Esophagus squamous epithelium (tissue), 5 donors: Measurements from ENCODE around the gene BMPR1B. TPM values are rescaled to one million over a fixed set of nuclear protein-coding genes. Genes with fewer than 3 reads are reported as not detected.
"Not testable (repeated sequence)": the region's sequence is repeated elsewhere in the genome, so short reads cannot be mapped to it uniquely, and the experiment has no call there.

ENCODE experiments used
- DNase-seq: peaks from one replicate; lab custom pipeline; 2025; lab: John Stamatoyannopoulos, UW
- H3K27ac ChIP-seq, 4 donors: fragments of 200-600 bp; sonication (generic); one replicate each; pipeline ENCODE4 v1.5.1; 2016 to 2019; ENCODE audit warnings: mild to moderate bottlenecking in 1 of 4
- H3K27me3 ChIP-seq, 4 donors: fragments of 200-600 bp; sonication (generic); 1 replicate in 3 of 4; 2 replicates in 1 of 4; pipeline versions ENCODE4 v1.5.1 to v1.6.0; 2017 to 2021; ENCODE audit warnings: antibody characterized with exemption in 1 of 4
- H3K36me3 ChIP-seq, 3 donors: fragments of 200-600 bp; sonication (generic); one replicate each; pipeline ENCODE4 v1.5.1; 2016 to 2019
- H3K4me1 ChIP-seq, 3 donors: fragments of 200-600 bp; sonication (generic); one replicate each; pipeline ENCODE4 v1.5.1; 2017 to 2019
- H3K4me3 ChIP-seq, 4 donors: fragments of 200-600 bp; sonication (generic); 1 replicate in 3 of 4; 2 replicates in 1 of 4; pipeline ENCODE4 v1.5.1; 2016 to 2019; ENCODE audit warnings: mild to moderate bottlenecking in 2 of 4, moderate library complexity in 1 of 4
- H3K9me3 ChIP-seq, 3 donors: fragments of 200-600 bp; sonication (generic); one replicate each; pipeline ENCODE4 v1.5.1; 2016 to 2019
- POLR2A ChIP-seq, 4 donors: fragments of 450-650 bp; IDR thresholded peaks; one replicate each; pipeline ENCODE4 v1.6.1; 2017; ENCODE audit warnings: antibody characterized with exemption in 4 of 4, mild to moderate bottlenecking in 4 of 4, moderate library complexity in 3 of 4
- WGBS, 2 donors: methylation state at CpG; one replicate each; pipeline ENCODE4 v1.1.5; 2018; 5-methylcytosine and 5-hydroxymethylcytosine counted together
- intact Hi-C: fragments of 100-400 bp; cut with DNase I; formaldehyde crosslinking; loops from one replicate; pipeline ENCODE4 v1.15.0; 2022
- total RNA-seq, 4 donors: library from RNA; depleted of rRNA; stranded (reverse); fragments of >200 nt; gene quantifications; one replicate each; pipeline ENCODE4 v1.1.0, GENCODE V29; 2016
- TF ChIP-seq, protein P1 (sequence below), 6 experiments: fragments of 450-650 bp in 4 of 6; fragments of 200-600 bp in 2 of 6; sonication (generic) in 2 of 6; IDR thresholded peaks; one replicate each; pipeline ENCODE4 v1.5.1; 2016 to 2019; ENCODE audit warnings: antibody characterized with exemption in 6 of 6, mild to moderate bottlenecking in 4 of 6, moderate library complexity in 4 of 6
- donor health status: DM: yes; HTN: yes; CAD: no.

BMPR1B gene
- total RNA-seq, 4 donors from 2014 or later = 0.09 to 0.66 (median 0.38) TPM; not detected in 1

DNA sequence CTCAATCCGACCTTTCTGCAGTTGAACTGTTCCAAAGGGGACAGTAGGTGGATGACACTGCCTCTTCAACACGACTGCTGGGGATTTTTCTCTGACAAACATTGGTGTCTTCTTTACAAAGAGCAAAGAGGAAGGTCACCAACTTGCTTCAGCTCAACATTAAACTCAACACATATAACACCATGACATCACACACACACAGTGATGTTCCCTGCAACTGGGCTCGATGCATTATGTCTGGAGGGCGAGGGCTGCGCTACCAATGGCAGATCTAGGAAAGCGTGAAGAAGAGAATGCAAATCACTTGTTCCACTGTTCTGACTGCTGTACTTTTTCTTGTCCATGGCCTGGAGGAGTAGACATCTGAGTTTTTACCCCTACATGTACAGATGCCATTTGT is 405.1 kb downstream of the BMPR1B start:
- WGBS, 2 donors = 73% methylated on average over 6 of the region's 6 CpGs

DNA sequence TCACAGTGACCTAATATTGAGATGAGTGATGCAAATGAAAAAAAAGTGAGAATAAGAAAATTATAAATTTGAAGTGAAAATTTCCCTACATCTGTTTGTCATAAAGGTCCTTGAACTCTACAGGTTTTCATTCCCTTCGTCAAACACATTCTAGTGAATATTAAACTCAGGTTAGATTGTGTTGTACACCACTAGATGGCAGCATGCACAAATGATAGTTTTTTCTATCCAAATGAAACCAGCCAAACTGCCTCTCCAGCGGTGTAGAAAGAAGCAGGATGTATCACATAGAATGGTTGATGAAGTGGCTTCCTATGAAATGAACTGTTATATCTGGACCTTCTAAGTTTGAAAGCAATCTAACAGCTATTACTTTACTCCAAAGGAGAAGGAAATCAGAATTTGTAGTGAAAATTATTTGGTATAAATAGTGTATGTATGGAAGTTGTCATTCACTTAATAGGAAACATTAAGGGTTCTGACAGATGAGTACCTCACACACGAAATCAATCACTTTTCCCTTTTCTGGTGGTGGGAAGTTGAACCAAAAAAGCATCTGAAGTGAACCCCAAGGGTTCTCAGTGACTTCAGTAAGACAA is 408.3 kb downstream of the BMPR1B start:
- no peak for DNase-seq
- intact Hi-C loops = no loop called here
- Histone ChIP-seq H3K27ac (no peak overlapping the region), H3K4me3 (no peak overlapping the region), H3K9me3 (no peaks in the 10 kb centered on the region), H3K36me3 (no peaks in the 10 kb centered on the region), H3K27me3 (no peaks in the 10 kb centered on the region), H3K4me1 (no peaks in the 10 kb centered on the region)
- 7% methylated on average over 3 of the region's 3 CpGs for WGBS, 2 donors
- TF ChIP-seq, protein P1, sequence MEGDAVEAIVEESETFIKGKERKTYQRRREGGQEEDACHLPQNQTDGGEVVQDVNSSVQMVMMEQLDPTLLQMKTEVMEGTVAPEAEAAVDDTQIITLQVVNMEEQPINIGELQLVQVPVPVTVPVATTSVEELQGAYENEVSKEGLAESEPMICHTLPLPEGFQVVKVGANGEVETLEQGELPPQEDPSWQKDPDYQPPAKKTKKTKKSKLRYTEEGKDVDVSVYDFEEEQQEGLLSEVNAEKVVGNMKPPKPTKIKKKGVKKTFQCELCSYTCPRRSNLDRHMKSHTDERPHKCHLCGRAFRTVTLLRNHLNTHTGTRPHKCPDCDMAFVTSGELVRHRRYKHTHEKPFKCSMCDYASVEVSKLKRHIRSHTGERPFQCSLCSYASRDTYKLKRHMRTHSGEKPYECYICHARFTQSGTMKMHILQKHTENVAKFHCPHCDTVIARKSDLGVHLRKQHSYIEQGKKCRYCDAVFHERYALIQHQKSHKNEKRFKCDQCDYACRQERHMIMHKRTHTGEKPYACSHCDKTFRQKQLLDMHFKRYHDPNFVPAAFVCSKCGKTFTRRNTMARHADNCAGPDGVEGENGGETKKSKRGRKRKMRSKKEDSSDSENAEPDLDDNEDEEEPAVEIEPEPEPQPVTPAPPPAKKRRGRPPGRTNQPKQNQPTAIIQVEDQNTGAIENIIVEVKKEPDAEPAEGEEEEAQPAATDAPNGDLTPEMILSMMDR (IDR thresholded peaks at IDR 0.05) = peak in 5 of 6 experiments; percentile 53 to 69 (median 59)
- no peak for TF ChIP-seq POLR2A (IDR thresholded peaks at IDR 0.05)

More for the DNA sequence above, 405.1 kb downstream of the BMPR1B start:
- Histone ChIP-seq H3K27ac (no peak overlapping the region), H3K4me3 (no peak overlapping the region), H3K4me1 (no peaks in the 10 kb centered on the region), H3K9me3 (no peaks in the 10 kb centered on the region), H3K36me3 (no peaks in the 10 kb centered on the region), H3K27me3 (no peaks in the 10 kb centered on the region)
- DNase-seq = no peak
- no peak for TF ChIP-seq POLR2A (IDR thresholded peaks at IDR 0.05)
- intact Hi-C loops = no loop called here

DNA sequence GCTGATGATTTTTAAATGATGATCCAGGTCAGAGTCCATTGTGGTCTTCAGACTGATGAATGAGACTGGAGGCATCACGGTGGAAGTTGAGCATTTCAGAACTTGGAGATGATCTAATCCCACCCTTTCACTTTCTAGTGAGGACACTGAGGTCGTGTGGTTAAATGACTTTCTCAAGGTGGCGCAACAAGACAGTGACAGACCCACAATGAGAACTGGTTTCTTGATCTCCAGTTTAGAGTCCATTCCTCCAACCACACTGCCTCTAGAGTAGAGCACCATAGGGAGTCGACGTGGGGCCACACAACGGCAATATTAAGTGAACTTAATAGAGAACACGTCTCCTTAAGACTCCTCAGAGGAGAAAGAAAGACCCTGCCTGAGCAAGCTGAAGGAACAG is 410.1 kb downstream of the BMPR1B start:
- Histone ChIP-seq H3K4me3 (no peak overlapping the region), H3K27ac (no peak overlapping the region), H3K36me3 (no peaks in the 10 kb centered on the region), H3K27me3 (no peaks in the 10 kb centered on the region), H3K9me3 (no peaks in the 10 kb centered on the region), H3K4me1 (no peaks in the 10 kb centered on the region)
- 69 to 77% methylated on average over 6 to 7 of the region's 7 CpGs for WGBS, 2 donors
- no peak for DNase-seq
- intact Hi-C loops = no loop called here
- TF ChIP-seq, protein P1 (IDR thresholded peaks at IDR 0.05) = no peak
- TF ChIP-seq POLR2A (IDR thresholded peaks at IDR 0.05) = no peak

DNA sequence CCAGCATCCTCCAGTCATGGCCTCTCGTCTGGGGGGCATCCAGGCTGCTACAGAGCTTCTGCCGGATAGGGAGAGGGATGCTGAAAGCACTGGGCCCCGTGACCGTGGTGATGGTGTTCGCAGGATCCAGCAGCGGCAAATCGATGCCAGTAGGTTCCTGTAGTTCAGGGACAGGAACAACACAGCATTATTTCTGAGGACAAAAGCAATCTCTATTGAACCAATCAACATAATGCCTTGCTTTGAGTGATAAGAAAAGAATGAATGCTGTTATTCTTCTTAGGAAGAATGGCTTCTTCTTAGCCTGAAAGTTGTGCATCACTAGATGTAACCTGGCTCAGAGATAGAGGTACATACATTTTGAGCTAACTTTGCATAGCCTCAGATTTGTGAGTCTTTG is 412.4 kb downstream of the BMPR1B start:
- Histone ChIP-seq H3K9me3 (no peaks in the 10 kb centered on the region), H3K36me3 (no peaks in the 10 kb centered on the region), H3K4me1 (no peaks in the 10 kb centered on the region), H3K27ac (no peak overlapping the region), H3K4me3 (no peak overlapping the region), H3K27me3 (no peaks in the 10 kb centered on the region)
- TF ChIP-seq, protein P1 (IDR thresholded peaks at IDR 0.05) = no peak
- TF ChIP-seq POLR2A (IDR thresholded peaks at IDR 0.05) = no peak
- DNase-seq = no peak
- WGBS, 2 donors = 84 to 85% methylated on average over 7 of the region's 7 CpGs
- intact Hi-C loops = no loop called here

DNA sequence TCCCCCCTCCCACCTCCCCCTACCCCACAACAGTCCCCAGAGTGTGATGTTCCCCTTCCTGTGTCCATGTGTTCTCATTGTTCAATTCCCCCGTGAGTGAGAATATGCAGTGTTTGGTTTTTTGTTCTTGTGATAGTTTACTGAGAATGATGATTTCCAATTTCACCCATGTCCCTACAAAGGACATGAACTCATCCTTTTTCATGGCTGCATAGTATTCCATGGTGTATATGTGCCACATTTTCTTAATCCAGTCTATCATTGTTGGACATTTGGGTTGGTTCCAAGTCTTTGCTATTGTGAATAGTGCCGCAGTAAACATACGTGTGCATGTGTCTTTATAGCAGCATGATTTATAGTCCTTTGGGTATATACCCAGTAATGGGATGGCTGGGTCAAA is 413.6 kb downstream of the BMPR1B start:
- DNase-seq, H3K4me1 ChIP-seq, H3K27me3 ChIP-seq, H3K9me3 ChIP-seq, H3K27ac ChIP-seq, H3K36me3 ChIP-seq, intact Hi-C loops, H3K4me3 ChIP-seq: not testable (repeated sequence)
- 90% methylated on average over 1 of the region's 3 CpGs; no CpG with 5 or more reads in 1 of the 2 donors for WGBS, 2 donors

DNA sequence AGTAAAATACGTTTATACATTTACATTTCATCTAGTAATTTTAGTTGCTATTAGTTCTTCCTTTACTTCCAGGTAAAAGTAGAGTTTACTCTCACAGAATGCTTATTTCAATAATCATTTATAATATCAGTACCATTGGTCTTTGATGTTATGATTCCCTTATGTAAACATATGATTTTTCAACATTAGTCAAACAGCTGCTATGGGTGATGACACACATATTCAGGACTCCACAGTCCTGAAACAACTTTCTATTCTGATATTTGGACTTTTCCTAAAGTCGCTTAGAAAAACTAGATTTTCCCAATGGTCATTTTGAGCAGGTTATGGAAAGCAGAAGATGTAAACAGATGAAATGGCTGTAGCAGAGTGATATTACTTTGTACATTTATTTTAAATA is 421.2 kb downstream of the BMPR1B start:
- intact Hi-C loops = no loop called here
- TF ChIP-seq, protein P1 (IDR thresholded peaks at IDR 0.05) = no peak
- TF ChIP-seq POLR2A (IDR thresholded peaks at IDR 0.05) = no peak
- no peak overlapping the region for H3K4me3 ChIP-seq
- no peaks in the 10 kb centered on the region for H3K4me1 ChIP-seq
- no peaks in the 10 kb centered on the region for H3K36me3 ChIP-seq
- 61 to 68% methylated on average over 2 of the region's 2 CpGs for WGBS, 2 donors
- peaks cover 0 to 10% (median 0%) of the 10 kb centered on the region in 4 donors for H3K27me3 ChIP-seq
- no peak overlapping the region for H3K27ac ChIP-seq
- H3K9me3 ChIP-seq = no peaks in the 10 kb centered on the region
- DNase-seq = no peak
